GM12878 (cell line): Measurements from ENCODE around the gene ZNF568. TPM values are rescaled to one million over a fixed set of nuclear protein-coding genes. Genes with fewer than 3 reads are reported as not detected.

ENCODE experiments used
- ATAC-seq: fragments of 200-7000 bp; cut with Tn5 transposase; 3 replicates; pipeline ENCODE4 v1.9.1; 2020; ENCODE audit warnings: mild to moderate bottlenecking, moderate library complexity
- BruUV-seq: library from RNA; stranded (reverse); fragments of 400-500 nt; replicated peaks from 2 replicates; lab custom pipeline; 2021; lab: Mats Ljungman, UMichigan
- CTCF ChIA-PET: fragments of 300-600 bp; sonication (Branson Sonifier 250); formaldehyde crosslinking; extraction: SDS; loops from one replicate; lab custom pipeline; 2021; ENCODE audit warnings: inconsistent platforms; lab: Yijun Ruan, JAX
- POLR2A ChIA-PET: fragments of 350-600 bp; formaldehyde crosslinking; extraction: SDS; loops from one replicate; lab custom pipeline; 2021; ENCODE audit warnings: inconsistent platforms; lab: Charles Lee
- RAD21 ChIA-PET: fragments of 300-600 bp; sonication (Branson Sonifier 250); formaldehyde crosslinking; loops from one replicate; lab custom pipeline; 2023; ENCODE audit warnings: antibody characterized with exemption; ENCODE audit not compliant: unreplicated experiment; lab: Charles Lee
- SMC1A ChIA-PET: fragments of 300-600 bp; sonication (Branson Sonifier 250); formaldehyde crosslinking; loops from one replicate; lab custom pipeline; 2023; ENCODE audit not compliant: unreplicated experiment, uncharacterized antibody; lab: Charles Lee
- DNase-seq: peaks from one replicate; pipeline ENCODE4 v3.0.0-alpha.2; 2011; ENCODE audit warnings: low read depth, low spot score
- FAIRE-seq: peaks from 3 replicates; lab custom pipeline; 2011; peaks lifted over from hg19 to GRCh38; lab: Jason Lieb, UNC
- H2AFZ ChIP-seq: 2 replicates; pipeline ENCODE4 v1.6.0; 2011; ENCODE audit warnings: low read depth, low read length, control low read depth; ENCODE audit not compliant: control insufficient read depth
- H3K27ac ChIP-seq: 2 replicates; pipeline ENCODE4 v1.5.1; 2011; ENCODE audit warnings: control low read depth; ENCODE audit not compliant: control insufficient read depth, insufficient read depth
- H3K27me3 ChIP-seq, 2 experiments: replicated peaks in 1 of 2; 2 replicates each; pipeline versions ENCODE4 v1.6.0 to v1.6.1; 2011; ENCODE audit warnings: low read length in 1 of 2; ENCODE audit not compliant: control insufficient read depth in 2 of 2, insufficient read depth in 2 of 2
- H3K36me3 ChIP-seq, 2 experiments: 2 replicates each; pipeline ENCODE4 v1.5.1; 2011; ENCODE audit warnings: low read length in 1 of 2; ENCODE audit not compliant: control insufficient read depth in 2 of 2, insufficient read depth in 2 of 2
- H3K4me1 ChIP-seq: 2 replicates; pipeline ENCODE4 v1.6.1; 2011; ENCODE audit warnings: mild to moderate bottlenecking, low read length, moderate library complexity, mixed read lengths; ENCODE audit not compliant: control insufficient read depth, insufficient read depth
- H3K4me2 ChIP-seq: 2 replicates; pipeline ENCODE4 v1.6.0; 2011; ENCODE audit warnings: control low read depth; ENCODE audit not compliant: control insufficient read depth, insufficient read depth
- H3K4me3 ChIP-seq: fragments of 200-600 bp; sonication (generic); 2 replicates; pipeline ENCODE4 v1.5.1; 2016
- H3K79me2 ChIP-seq: 2 replicates; pipeline ENCODE4 v1.6.0; 2011; ENCODE audit warnings: low read length; ENCODE audit not compliant: control insufficient read depth, insufficient read depth
- H3K9ac ChIP-seq: 2 replicates; pipeline ENCODE4 v1.8.0; 2011; ENCODE audit warnings: low read length, control low read depth, mixed read lengths; ENCODE audit not compliant: control insufficient read depth, insufficient read depth
- H3K9me3 ChIP-seq: replicated peaks from 3 replicates; pipeline ENCODE4 v1.5.1; 2011; ENCODE audit warnings: mild to moderate bottlenecking, low read length; ENCODE audit not compliant: control insufficient read depth, insufficient read depth
- H4K20me1 ChIP-seq: 2 replicates; pipeline ENCODE4 v1.6.0; 2011; ENCODE audit not compliant: control insufficient read depth, insufficient read depth
- CBX5 ChIP-seq: sonication (generic); IDR thresholded peaks from 2 replicates; pipeline ENCODE4 v1.6.1; 2016; ENCODE audit warnings: low read depth, moderate library complexity, mild to moderate bottlenecking, inconsistent platforms
- CREB1 ChIP-seq: IDR thresholded peaks from 2 replicates; pipeline ENCODE4 v1.6.1; 2012; ENCODE audit warnings: low read depth, mild to moderate bottlenecking, inconsistent platforms
- LARP7 ChIP-seq: fragments of 450-650 bp; IDR thresholded peaks from 2 replicates; pipeline ENCODE4 v1.6.1; 2017; ENCODE audit warnings: mild to moderate bottlenecking
- MAX ChIP-seq: IDR thresholded peaks from 2 replicates; pipeline ENCODE4 v1.6.1; 2012; ENCODE audit warnings: low read depth, low read length, improper control_type of control experiment
- MEF2A ChIP-seq: IDR thresholded peaks from 2 replicates; pipeline ENCODE4 v1.6.1; 2011; ENCODE audit warnings: low read depth, mild to moderate bottlenecking, low read length, moderate library complexity; ENCODE audit not compliant: insufficient read depth
- NBN ChIP-seq: fragments of 450-650 bp; IDR thresholded peaks from 2 replicates; pipeline ENCODE4 v1.6.1; 2016
- PAX8 ChIP-seq: fragments of 450-650 bp; IDR thresholded peaks from 2 replicates; pipeline ENCODE4 v1.6.1; 2017; ENCODE audit warnings: mild to moderate bottlenecking, moderate library complexity
- POLR2A ChIP-seq: IDR thresholded peaks from 2 replicates; pipeline ENCODE4 v1.6.1; 2011; ENCODE audit warnings: low read depth, mild to moderate bottlenecking, low read length
- POU2F2 ChIP-seq: IDR thresholded peaks from 3 replicates; pipeline ENCODE4 v1.6.1; 2011; ENCODE audit warnings: low read depth, mild to moderate bottlenecking, low read length, borderline replicate concordance
- SMC3 ChIP-seq: IDR thresholded peaks from 2 replicates; pipeline ENCODE4 v1.6.1; 2011; ENCODE audit warnings: low read length, improper control_type of control experiment, borderline replicate concordance
- ZNF274 ChIP-seq: IDR thresholded peaks from one replicate; pipeline ENCODE4 v1.8.0; 2011; ENCODE audit not compliant: insufficient read length, insufficient read depth
- WGBS: methylation state at CpG from one replicate; pipeline ENCODE4 v1.1.6; 2016; ENCODE audit warnings: low lambda C conversion rate; ENCODE audit not compliant: insufficient replicate concordance, insufficient coverage; ENCODE audit errors: missing lambda C conversion rate; 5-methylcytosine and 5-hydroxymethylcytosine counted together
- in situ Hi-C: fragments of 300-500 bp; cut with MboI; formaldehyde crosslinking; loops from 9 replicates; pipeline ENCODE4 v1.14.3; 2018; ENCODE audit warnings: mixed read lengths
- intact Hi-C: fragments of 100-400 bp; cut with micrococcal nuclease; formaldehyde crosslinking; loops from one replicate; pipeline ENCODE4 v1.14.2; 2022; ENCODE audit not compliant: unreplicated experiment
- polyA plus RNA-seq, 11 experiments: library from polyadenylated mRNA; depleted of rRNA in 4 of 11; unstranded in 6 of 11; stranded (reverse) in 5 of 11; fragments of >200 nt; fragmentation: Nextera tagmentation in 4 of 11; fragmentation: Illumina TruSeq in 1 of 11; extraction: Ambion mirVana in 4 of 11; extraction: Trizol in 1 of 11; gene quantifications; 1 replicate in 1 of 11; 2 replicates in 10 of 11; pipeline versions ENCODE4 v1.2.1 to v1.2.3, GENCODE V29; 2011 to 2016; ENCODE audit warnings: inconsistent platforms in 2 of 11, missing spikeins in 2 of 11, low read depth in 1 of 11
- total RNA-seq, 4 experiments: library from RNA; depleted of rRNA in 3 of 4; stranded (reverse); fragments of >200 nt in 3 of 4; fragmentation: Illumina TruSeq in 1 of 4; extraction: Trizol in 1 of 4; gene quantifications; 2 replicates each; pipeline versions ENCODE4 v1.2.1 to v1.2.3, GENCODE V29; 2013 to 2021

The ZNF568 gene
- total and polyA plus RNA-seq, 10 of the 15 experiments (the other 5 are each of a cell fraction or from before 2014, with no cell fraction given) = 0.16 to 0.77 (median 0.27) TPM

GRCh38 chr19:36915992-36916830, at the start of gene ZNF568, which contains the start of gene ZNF829 (continued):
- TF ChIP-seq NBN = no peak
- no peak for TF ChIP-seq LARP7
- TF ChIP-seq, all 136 proteins: peak for 23

- H3K27me3 ChIP-seq = no peaks in the 10 kb centered on the region
- H3K4me3 ChIP-seq = no peak overlapping the region
- DNase-seq (no peak), ATAC-seq (no peak), FAIRE-seq (no peak)
- H3K9me3 ChIP-seq = peaks cover 22% of the 10 kb centered on the region
- WGBS = 88% methylated on average over 10 of the region's 10 CpGs
- ChIA-PET CTCF (no interaction called here), RAD21 (no interaction called here), SMC1A (no interaction called here)
- no peak overlapping the region for H3K9ac ChIP-seq
- no peak overlapping the region for H2AFZ ChIP-seq
- H4K20me1 ChIP-seq = no peaks in the 10 kb centered on the region
- H3K4me1 ChIP-seq = no peaks in the 10 kb centered on the region
- H3K36me3 ChIP-seq = no peaks in the 10 kb centered on the region
- H3K4me2 ChIP-seq = no peak overlapping the region
- H3K27ac ChIP-seq = no peak overlapping the region
- in situ Hi-C loops = no loop called here
- intact Hi-C loops = no loop called here
- no peaks in the 10 kb centered on the region for H3K79me2 ChIP-seq
- TSS peak; percentile 38 for BruUV-seq
- no peak for TF ChIP-seq MEF2A
- peak; percentile 77 for TF ChIP-seq ZNF274
- TF ChIP-seq MAX = no peak
- TF ChIP-seq CREB1 = no peak
- no peak for TF ChIP-seq POLR2A
- TF ChIP-seq SMC3 = no peak
- TF ChIP-seq CBX5 = peak; percentile 49; the same call in 1 of the 2 replicates
- no peak for TF ChIP-seq PAX8
- no peak for TF ChIP-seq POU2F2
- TF ChIP-seq, all 136 proteins: peak for 2
- POLR2A ChIA-PET = no interaction called here
Observed at GRCh38 chr19:36876993-36877938, 38.9 kb upstream of the ZNF568 start.
